PC-3 (cell line): Measurements from ENCODE around the gene PSTK. TPM values are rescaled to one million over a fixed set of nuclear protein-coding genes. Genes with fewer than 3 reads are reported as not detected.
A peak's percentile ranks its signal among the peaks of the same experiment; 100 is the strongest.

Source experiments
- ATAC-seq: fragments of 200-7000 bp; cut with Tn5 transposase; 2 replicates; pipeline ENCODE4 v1.9.1; 2020; ENCODE audit warnings: mild to moderate bottlenecking, moderate library complexity
- Bru-seq: library from RNA; stranded (reverse); fragments of 400-500 nt; gene quantifications from one replicate; lab custom pipeline; 2021; lab: Mats Ljungman, UMichigan
- BruChase-seq, 2 experiments: library from RNA; stranded (reverse); fragments of 400-500 nt; gene quantifications; one replicate each; lab custom pipeline; 2021; lab: Mats Ljungman, UMichigan
- BruUV-seq: library from RNA; stranded (reverse); fragments of 400-500 nt; replicated peaks from 2 replicates; lab custom pipeline; 2021; lab: Mats Ljungman, UMichigan
- CTCF ChIA-PET: fragments of 300-600 bp; sonication (Branson Sonifier 250); formaldehyde crosslinking; loops from one replicate; lab custom pipeline; 2022; ENCODE audit warnings: antibody characterized with exemption; lab: Charles Lee
- POLR2A ChIA-PET: fragments of 300-600 bp; sonication (Branson Sonifier 250); formaldehyde crosslinking; loops from one replicate; lab custom pipeline; 2022; ENCODE audit warnings: antibody characterized with exemption; ENCODE audit not compliant: unreplicated experiment; lab: Charles Lee
- DNase-seq: peaks from one replicate; pipeline ENCODE4 v3.0.0-alpha.2; 2015
- H2AFZ ChIP-seq: fragments of 300-600 bp; sonication (generic); 2 replicates; pipeline ENCODE4 v1.6.0; 2016; ENCODE audit warnings: antibody characterized with exemption, low read length
- H3F3A ChIP-seq: fragments of 300-600 bp; sonication (generic); one replicate; pipeline ENCODE4 v1.6.0; 2017; ENCODE audit warnings: antibody characterized with exemption, low read length, control low read depth, mild to moderate bottlenecking; ENCODE audit not compliant: unreplicated experiment
- H3K27ac ChIP-seq: fragments of 300-600 bp; sonication (generic); 2 replicates; pipeline ENCODE4 v1.5.1; 2016; ENCODE audit warnings: mild to moderate bottlenecking, low read length
- H3K27me3 ChIP-seq: fragments of 300-600 bp; sonication (generic); 2 replicates; pipeline ENCODE4 v1.6.1; 2016; ENCODE audit warnings: low read length, mixed read lengths
- H3K36me3 ChIP-seq: fragments of 300-600 bp; sonication (generic); 2 replicates; pipeline ENCODE4 v1.6.1; 2016; ENCODE audit warnings: low read depth, mixed run types, low read length, mixed read lengths
- H3K4me1 ChIP-seq: fragments of 300-600 bp; sonication (generic); 2 replicates; pipeline ENCODE4 v1.5.1; 2016; ENCODE audit warnings: low read length; ENCODE audit not compliant: insufficient read depth
- H3K4me2 ChIP-seq: fragments of 300-600 bp; sonication (generic); 2 replicates; pipeline ENCODE4 v1.6.0; 2016; ENCODE audit warnings: low read length
- H3K4me3 ChIP-seq: fragments of 300-600 bp; sonication (generic); 2 replicates; pipeline ENCODE4 v1.5.1; 2016; ENCODE audit warnings: mild to moderate bottlenecking, low read length, mixed read lengths
- H3K79me2 ChIP-seq: fragments of 300-600 bp; sonication (generic); 2 replicates; pipeline ENCODE4 v1.6.1; 2017; ENCODE audit warnings: low read length, mixed read lengths
- H3K9ac ChIP-seq: fragments of 300-600 bp; sonication (generic); 2 replicates; pipeline ENCODE4 v1.6.0; 2016; ENCODE audit warnings: mild to moderate bottlenecking, low read length
- H3K9me2 ChIP-seq: fragments of 300-600 bp; sonication (generic); replicated peaks from 2 replicates; pipeline ENCODE4 v1.6.1; 2016; ENCODE audit warnings: mixed run types, low read length, mixed read lengths
- H3K9me3 ChIP-seq: fragments of 300-600 bp; sonication (generic); 2 replicates; pipeline ENCODE4 v1.6.1; 2016; ENCODE audit warnings: low read length, mixed read lengths
- H4K20me1 ChIP-seq: fragments of 300-600 bp; sonication (generic); 2 replicates; pipeline ENCODE4 v1.6.1; 2016; ENCODE audit warnings: low read length, mixed read lengths
- EZH2 ChIP-seq: fragments of 300-600 bp; sonication (generic); IDR thresholded peaks from one replicate; pipeline ENCODE4 v1.6.1; 2017; ENCODE audit warnings: antibody characterized with exemption, mild to moderate bottlenecking, low read length; ENCODE audit not compliant: unreplicated experiment
- EZH2phosphoT487 ChIP-seq: fragments of 300-600 bp; sonication (generic); IDR thresholded peaks from 2 replicates; pipeline ENCODE4 v1.6.1; 2018; ENCODE audit warnings: mild to moderate bottlenecking, antibody characterized with exemption, low read length, borderline replicate concordance
- intact Hi-C: fragments of 100-400 bp; cut with micrococcal nuclease; formaldehyde crosslinking; loops from 2 replicates; pipeline ENCODE4 v1.9.0; 2023
- long read RNA-seq: library from polyadenylated mRNA; unstranded; transcript quantifications from one replicate; pipeline ENCODE4 v2.0.0, GENCODE V29; 2021; ENCODE audit not compliant: unreplicated experiment
- total RNA-seq: library from RNA; depleted of rRNA; stranded (reverse); fragments of >200 nt; gene quantifications from 2 replicates; pipeline ENCODE4 v1.2.3, GENCODE V29; 2014; rRNA removed
- TF ChIP-seq, protein P1 (sequence below): fragments of 300-600 bp; sonication (generic); conservative IDR thresholded peaks from 2 replicates; pipeline ENCODE4 v1.5.1; 2017; ENCODE audit warnings: antibody characterized with exemption, low read depth, mild to moderate bottlenecking, low read length

Gene PSTK, protein sequence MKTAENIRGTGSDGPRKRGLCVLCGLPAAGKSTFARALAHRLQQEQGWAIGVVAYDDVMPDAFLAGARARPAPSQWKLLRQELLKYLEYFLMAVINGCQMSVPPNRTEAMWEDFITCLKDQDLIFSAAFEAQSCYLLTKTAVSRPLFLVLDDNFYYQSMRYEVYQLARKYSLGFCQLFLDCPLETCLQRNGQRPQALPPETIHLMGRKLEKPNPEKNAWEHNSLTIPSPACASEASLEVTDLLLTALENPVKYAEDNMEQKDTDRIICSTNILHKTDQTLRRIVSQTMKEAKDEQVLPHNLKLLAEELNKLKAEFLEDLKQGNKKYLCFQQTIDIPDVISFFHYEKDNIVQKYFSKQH
- total RNA-seq (2.3 and 2.6 TPM in 2 replicates), Bru-seq, nascent RNA (percentile 59 among the genes with signal in this experiment), BruChase-seq, experiment 1, labeled RNA remaining after a 6-hour chase (percentile 52 among the genes with signal in this experiment), BruChase-seq, experiment 2, labeled RNA remaining after a 2-hour chase (percentile 63 among the genes with signal in this experiment)
- long read RNA-seq, partial matches to known transcripts: 2 of 11 reads
- long read RNA-seq, other reads (novel, unspliced or antisense): 9 of 11 reads

DNA sequence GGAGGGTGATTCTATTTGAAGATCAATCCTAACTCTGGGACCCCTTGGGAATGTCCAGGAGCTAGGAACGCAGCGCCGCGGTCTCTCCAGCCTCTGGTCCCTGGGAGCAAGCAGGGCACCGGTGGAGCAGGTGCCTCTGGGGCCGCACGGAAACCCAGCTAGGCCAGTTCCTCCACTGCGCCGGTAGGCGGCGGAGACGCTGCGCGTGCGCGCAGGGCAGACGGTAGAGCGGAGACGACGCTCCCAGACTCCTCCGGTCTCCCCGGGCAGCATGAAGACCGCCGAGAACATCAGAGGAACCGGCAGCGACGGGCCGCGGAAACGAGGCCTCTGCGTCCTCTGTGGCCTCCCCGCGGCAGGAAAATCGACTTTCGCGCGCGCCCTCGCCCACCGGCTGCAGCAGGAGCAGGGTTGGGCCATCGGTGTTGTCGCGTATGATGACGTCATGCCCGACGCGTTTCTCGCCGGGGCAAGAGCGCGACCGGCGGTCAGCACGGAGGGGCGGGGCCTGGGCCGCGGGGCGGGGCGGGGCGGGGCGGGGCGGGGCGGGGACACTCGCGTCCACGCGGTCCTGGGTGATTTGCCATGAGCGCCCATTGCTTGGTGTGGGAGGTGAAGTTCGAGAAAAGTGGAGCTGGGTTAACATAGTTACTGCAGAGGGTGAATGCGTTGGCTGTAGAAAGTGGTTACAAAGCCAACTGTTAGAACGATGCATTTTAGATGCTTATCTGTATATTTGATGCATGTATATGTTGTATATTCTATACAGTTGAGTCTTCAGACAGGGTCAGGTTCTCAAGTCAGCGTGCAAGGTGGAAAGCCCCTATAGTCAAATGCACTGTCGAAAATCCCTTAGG is at the start of gene PSTK:
Gene PSTK (plus strand): TSS at position 193 of the 857 bp plus-strand sequence. CDS start 79 bp downstream, at position 272.
- Histone ChIP-seq H3K4me3 (peak within 1 kb of the TSS; percentile 82), H3K27ac (peak within 1 kb of the TSS; percentile 79), H3K9me2 (no peaks in the 10 kb centered on the region), H3K36me3 (no peaks in the 10 kb centered on the region), H2AFZ (peak within 1 kb of the TSS; percentile 95), H3F3A (no peaks in the 10 kb centered on the region), H3K4me1 (peaks cover 9% of the 10 kb centered on the region; the same call in 1 of the 2 replicates), H3K9me3 (no peaks in the 10 kb centered on the region), H3K27me3 (no peaks in the 10 kb centered on the region), H3K4me2 (peak within 1 kb of the TSS; percentile 89), H3K79me2 (no peaks in the 10 kb centered on the region), H4K20me1 (no peaks in the 10 kb centered on the region), H3K9ac (peak within 1 kb of the TSS; percentile 94)
- peak; percentile 83 for DNase-seq
- CTCF ChIA-PET: no interaction called here
- TF ChIP-seq EZH2: no peak
- TF ChIP-seq, protein P1, sequence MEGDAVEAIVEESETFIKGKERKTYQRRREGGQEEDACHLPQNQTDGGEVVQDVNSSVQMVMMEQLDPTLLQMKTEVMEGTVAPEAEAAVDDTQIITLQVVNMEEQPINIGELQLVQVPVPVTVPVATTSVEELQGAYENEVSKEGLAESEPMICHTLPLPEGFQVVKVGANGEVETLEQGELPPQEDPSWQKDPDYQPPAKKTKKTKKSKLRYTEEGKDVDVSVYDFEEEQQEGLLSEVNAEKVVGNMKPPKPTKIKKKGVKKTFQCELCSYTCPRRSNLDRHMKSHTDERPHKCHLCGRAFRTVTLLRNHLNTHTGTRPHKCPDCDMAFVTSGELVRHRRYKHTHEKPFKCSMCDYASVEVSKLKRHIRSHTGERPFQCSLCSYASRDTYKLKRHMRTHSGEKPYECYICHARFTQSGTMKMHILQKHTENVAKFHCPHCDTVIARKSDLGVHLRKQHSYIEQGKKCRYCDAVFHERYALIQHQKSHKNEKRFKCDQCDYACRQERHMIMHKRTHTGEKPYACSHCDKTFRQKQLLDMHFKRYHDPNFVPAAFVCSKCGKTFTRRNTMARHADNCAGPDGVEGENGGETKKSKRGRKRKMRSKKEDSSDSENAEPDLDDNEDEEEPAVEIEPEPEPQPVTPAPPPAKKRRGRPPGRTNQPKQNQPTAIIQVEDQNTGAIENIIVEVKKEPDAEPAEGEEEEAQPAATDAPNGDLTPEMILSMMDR: peak; percentile 65
- peak; percentile 97 for ATAC-seq
- POLR2A ChIA-PET: interaction anchor here (0.5 kb wide), 1 partner anchor 419 kb away, joined by 3 read pairs; no protein-coding TSS in a partner anchor
- intact Hi-C loops: loop anchor here (2.0 to 5.0 kb wide), 3 partner anchors 26 to 128 kb away; partner anchors contain the start of gene C10orf88
- BruUV-seq: TSS peak; percentile 82

DNA sequence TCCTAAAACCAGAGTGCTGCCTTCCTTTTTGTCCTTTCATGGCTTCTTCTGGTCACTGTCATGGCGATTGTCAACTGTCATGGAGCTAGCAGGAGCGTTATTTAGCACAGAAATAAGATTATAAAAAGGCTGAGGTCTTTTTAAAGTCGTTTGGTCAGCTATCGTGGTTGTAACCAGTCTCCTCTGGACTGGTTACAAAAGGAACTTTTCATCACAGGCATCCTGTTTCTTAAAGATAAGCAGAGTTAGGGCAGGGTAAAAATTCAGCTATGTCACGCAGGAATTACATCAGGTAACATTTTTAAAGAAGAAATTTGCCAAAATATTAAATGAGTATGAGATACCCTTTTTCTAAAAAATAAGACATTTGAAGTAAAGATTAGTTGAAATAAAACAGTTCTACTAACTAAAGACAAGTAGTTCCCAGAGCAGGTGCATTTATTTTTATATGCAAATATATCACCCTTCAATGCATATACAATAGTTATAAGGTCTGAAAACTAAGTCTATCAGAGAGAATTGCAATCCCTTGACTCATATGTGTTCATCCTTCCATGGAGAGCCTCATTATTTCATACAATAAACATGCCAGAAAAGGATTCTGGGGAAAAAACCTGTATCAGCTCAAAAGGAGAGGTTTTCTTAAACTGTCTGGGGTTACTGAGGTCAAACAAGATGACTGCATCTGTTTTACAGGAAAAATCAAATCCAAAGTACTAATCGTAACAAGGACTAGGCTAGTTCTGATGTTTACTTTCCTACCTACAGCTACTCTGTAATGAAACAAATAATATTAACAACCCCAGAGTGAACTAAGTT is 48.9 kb upstream of the PSTK start:
- ChIA-PET POLR2A (no interaction called here), CTCF (no interaction called here)
- no peak for DNase-seq
- Histone ChIP-seq H3F3A (no peaks in the 10 kb centered on the region), H3K27ac (no peak overlapping the region), H3K4me3 (no peak overlapping the region), H3K9me3 (no peaks in the 10 kb centered on the region), H3K27me3 (no peaks in the 10 kb centered on the region), H3K4me2 (no peak overlapping the region), H4K20me1 (no peaks in the 10 kb centered on the region), H3K79me2 (no peaks in the 10 kb centered on the region), H3K4me1 (no peaks in the 10 kb centered on the region), H3K9ac (no peak overlapping the region), H2AFZ (no peak overlapping the region), H3K9me2 (no peaks in the 10 kb centered on the region), H3K36me3 (peaks cover 6% of the 10 kb centered on the region)
- TF ChIP-seq, protein P1: no peak
- TF ChIP-seq EZH2 (no peak), EZH2phosphoT487 (no peak)
- no TSS peak for BruUV-seq
- intact Hi-C loops: no loop called here
- no peak for ATAC-seq
